Ascending aorta (tissue), 2 donors: Measurements from ENCODE around the gene TJP3. TPM values are rescaled to one million over a fixed set of nuclear protein-coding genes. Genes with fewer than 3 reads are reported as not detected.

ENCODE experiments used
- DNase-seq, 2 donors: peaks; one replicate each; pipeline ENCODE4 v3.0.0-alpha.2; 2019; ENCODE audit warnings: low spot score in 2 of 2
- H3K27ac ChIP-seq, 2 donors: fragments of 200-600 bp; sonication (generic); one replicate each; pipeline ENCODE4 v1.5.1; 2016 to 2017; ENCODE audit warnings: mild to moderate bottlenecking in 1 of 2
- H3K27me3 ChIP-seq: fragments of 200-600 bp; sonication (generic); one replicate; pipeline ENCODE4 v1.5.1; 2017
- H3K36me3 ChIP-seq, 2 donors: fragments of 200-600 bp; sonication (generic); one replicate each; pipeline ENCODE4 v1.5.1; 2016
- H3K4me1 ChIP-seq, 2 donors: fragments of 200-600 bp; sonication (generic); one replicate each; pipeline ENCODE4 v1.5.1; 2016 to 2017; ENCODE audit warnings: mild to moderate bottlenecking in 1 of 2
- H3K4me3 ChIP-seq, 2 donors: fragments of 200-600 bp; sonication (generic); one replicate each; pipeline ENCODE4 v1.5.1; 2016 to 2017; ENCODE audit warnings: mild to moderate bottlenecking in 1 of 2
- H3K9me3 ChIP-seq, 2 donors: fragments of 200-600 bp; sonication (generic); one replicate each; pipeline ENCODE4 v1.5.1; 2016
- CTCF ChIP-seq, 3 experiments: fragments of 200-600 bp in 2 of 3; fragments of 450-650 bp in 1 of 3; sonication (generic) in 2 of 3; IDR thresholded peaks; one replicate each; pipeline ENCODE4 v1.5.1; 2016 to 2019; ENCODE audit warnings: antibody characterized with exemption in 3 of 3, mild to moderate bottlenecking in 1 of 3, moderate library complexity in 1 of 3
- intact Hi-C: fragments of 100-400 bp; cut with DNase I; formaldehyde crosslinking; loops from one replicate; pipeline ENCODE4 v1.15.1; 2023
- total RNA-seq: library from RNA; depleted of rRNA; stranded (reverse); fragments of >200 nt; gene quantifications from one replicate; pipeline ENCODE4 v1.1.0, GENCODE V29; 2016

TJP3 gene
- total RNA-seq = 12.6 TPM

- Histone ChIP-seq H3K9me3 (no peaks in the 10 kb centered on the region), H3K36me3 (no peaks in the 10 kb centered on the region), H3K4me1 (no peaks in the 10 kb centered on the region), H3K27me3 (no peaks in the 10 kb centered on the region), H3K4me3 (no peak within 1 kb of the TSS), H3K27ac (no peak within 1 kb of the TSS)
- intact Hi-C loops = no loop called here
- TF ChIP-seq CTCF (IDR thresholded peaks at IDR 0.05) = no peak
- DNase-seq = no peak
Observed at GRCh38 chr19:3708207-3708931, at the start of gene TJP3. Gene TJP3, plus strand, starts transcription at chr19:3708384. Its CDS starts 20,049 bp downstream, at chr19:3728433.

GRCh38 chr19:3658870-3659745 lies 49.1 kb upstream of the TJP3 start:
- no peak for DNase-seq
- H3K9me3 ChIP-seq = no peaks in the 10 kb centered on the region
- H3K4me1 ChIP-seq = no peaks in the 10 kb centered on the region
- H3K36me3 ChIP-seq = peaks cover 85 to 89% of the 10 kb centered on the region in 2 donors
- no peak overlapping the region for H3K4me3 ChIP-seq
- intact Hi-C loops = no loop called here
- H3K27me3 ChIP-seq = no peaks in the 10 kb centered on the region
- H3K27ac ChIP-seq = peak overlapping the region in 1 of 2 donors; percentile 53
- TF ChIP-seq CTCF (IDR thresholded peaks at IDR 0.05) = no peak

- no peak for DNase-seq
- no peak for TF ChIP-seq CTCF (IDR thresholded peaks at IDR 0.05)
- Histone ChIP-seq H3K27me3 (no peaks in the 10 kb centered on the region), H3K9me3 (no peaks in the 10 kb centered on the region), H3K4me3 (no peak overlapping the region), H3K4me1 (no peaks in the 10 kb centered on the region), H3K27ac (no peak overlapping the region), H3K36me3 (peaks cover 86 to 89% of the 10 kb centered on the region in 2 donors)
- intact Hi-C loops = no loop called here
Observed at GRCh38 chr19:3659746-3660112, 48.5 kb upstream of the TJP3 start.

- H3K27me3 ChIP-seq = no peaks in the 10 kb centered on the region
- no peaks in the 10 kb centered on the region for H3K9me3 ChIP-seq
- H3K4me3 ChIP-seq = no peak overlapping the region
- H3K27ac ChIP-seq = no peak overlapping the region
- intact Hi-C loops = no loop called here
- peaks cover 88 to 90% of the 10 kb centered on the region in 2 donors for H3K36me3 ChIP-seq
- peaks cover 0 to 1% of the 10 kb centered on the region in 2 donors for H3K4me1 ChIP-seq
- no peak for DNase-seq
- TF ChIP-seq CTCF (IDR thresholded peaks at IDR 0.05) = no peak
Observed at GRCh38 chr19:3660493-3661219, 47.5 kb upstream of the TJP3 start.

- Histone ChIP-seq H3K4me3 (no peak overlapping the region), H3K27me3 (no peaks in the 10 kb centered on the region), H3K9me3 (no peaks in the 10 kb centered on the region), H3K4me1 (peaks cover 0 to 7% of the 10 kb centered on the region in 2 donors), H3K27ac (no peak overlapping the region), H3K36me3 (peaks cover 81 to 85% of the 10 kb centered on the region in 2 donors)
- DNase-seq = no peak
- intact Hi-C loops = no loop called here
- no peak for TF ChIP-seq CTCF (IDR thresholded peaks at IDR 0.05)
Observed at GRCh38 chr19:3661284-3662238, 46.6 kb upstream of the TJP3 start.
